ENCODE data around the gene RUFY1.

RUFY1 gene

DNA sequence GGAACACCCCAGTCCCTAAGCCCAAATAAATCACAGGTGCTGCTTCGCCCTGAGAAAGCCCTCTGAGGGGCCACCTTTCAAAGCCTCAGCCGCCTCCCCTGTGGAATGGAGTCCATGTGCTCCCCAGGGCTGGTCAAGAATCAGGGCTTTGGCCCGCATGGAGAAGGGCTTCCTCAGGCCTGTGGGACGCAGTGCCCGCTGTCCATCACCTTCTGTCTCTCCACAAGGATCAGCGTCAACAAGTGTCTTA lies 56.5 kb downstream of the RUFY1 start:
- no peak overlapping the region for H3K4me3 ChIP-seq (ENCODE audit: insufficient read depth, low read length, poor library complexity, severe bottlenecking)
- no peak for TF ChIP-seq EZH2phosphoT487 (conservative IDR thresholded peaks at IDR 0.05; ENCODE audit: low read length)
- TF ChIP-seq, protein P1, sequence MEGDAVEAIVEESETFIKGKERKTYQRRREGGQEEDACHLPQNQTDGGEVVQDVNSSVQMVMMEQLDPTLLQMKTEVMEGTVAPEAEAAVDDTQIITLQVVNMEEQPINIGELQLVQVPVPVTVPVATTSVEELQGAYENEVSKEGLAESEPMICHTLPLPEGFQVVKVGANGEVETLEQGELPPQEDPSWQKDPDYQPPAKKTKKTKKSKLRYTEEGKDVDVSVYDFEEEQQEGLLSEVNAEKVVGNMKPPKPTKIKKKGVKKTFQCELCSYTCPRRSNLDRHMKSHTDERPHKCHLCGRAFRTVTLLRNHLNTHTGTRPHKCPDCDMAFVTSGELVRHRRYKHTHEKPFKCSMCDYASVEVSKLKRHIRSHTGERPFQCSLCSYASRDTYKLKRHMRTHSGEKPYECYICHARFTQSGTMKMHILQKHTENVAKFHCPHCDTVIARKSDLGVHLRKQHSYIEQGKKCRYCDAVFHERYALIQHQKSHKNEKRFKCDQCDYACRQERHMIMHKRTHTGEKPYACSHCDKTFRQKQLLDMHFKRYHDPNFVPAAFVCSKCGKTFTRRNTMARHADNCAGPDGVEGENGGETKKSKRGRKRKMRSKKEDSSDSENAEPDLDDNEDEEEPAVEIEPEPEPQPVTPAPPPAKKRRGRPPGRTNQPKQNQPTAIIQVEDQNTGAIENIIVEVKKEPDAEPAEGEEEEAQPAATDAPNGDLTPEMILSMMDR (IDR thresholded peaks at IDR 0.05; ENCODE audit: insufficient read depth, low read length, poor library complexity, severe bottlenecking): no peak
- no peaks in the 10 kb centered on the region; the same call in 1 of the 2 replicates for H4K20me1 ChIP-seq (ENCODE audit: low read depth, low read length)
- peaks cover 35% of the 10 kb centered on the region for H3F3A ChIP-seq (ENCODE audit: insufficient read depth)
- no peak overlapping the region for H3K4me2 ChIP-seq (ENCODE audit: low read depth, low read length, poor library complexity, severe bottlenecking)
- 0 out of 2 replicates have a peak, but pooled peaks cover 2% of the 10 kb centered on the region for H3K36me3 ChIP-seq (ENCODE audit: low read length)
- H3K9me2 ChIP-seq (replicated peaks; ENCODE audit: insufficient read depth, low read length): no peaks in the 10 kb centered on the region
- H3K79me2 ChIP-seq (ENCODE audit: insufficient read depth, low read length): no peaks in the 10 kb centered on the region
- H3K9me3 ChIP-seq (ENCODE audit: insufficient read depth, low read length): no peaks in the 10 kb centered on the region
- H3K27me3 ChIP-seq (ENCODE audit: low read length): no peaks in the 10 kb centered on the region
- H3K9ac ChIP-seq (ENCODE audit: low read length): no peak overlapping the region
- no peak overlapping the region for H3K27ac ChIP-seq (ENCODE audit: low read depth, low read length)
- no peak overlapping the region for H2AFZ ChIP-seq (ENCODE audit: low read depth, low read length, severe bottlenecking)

DNA sequence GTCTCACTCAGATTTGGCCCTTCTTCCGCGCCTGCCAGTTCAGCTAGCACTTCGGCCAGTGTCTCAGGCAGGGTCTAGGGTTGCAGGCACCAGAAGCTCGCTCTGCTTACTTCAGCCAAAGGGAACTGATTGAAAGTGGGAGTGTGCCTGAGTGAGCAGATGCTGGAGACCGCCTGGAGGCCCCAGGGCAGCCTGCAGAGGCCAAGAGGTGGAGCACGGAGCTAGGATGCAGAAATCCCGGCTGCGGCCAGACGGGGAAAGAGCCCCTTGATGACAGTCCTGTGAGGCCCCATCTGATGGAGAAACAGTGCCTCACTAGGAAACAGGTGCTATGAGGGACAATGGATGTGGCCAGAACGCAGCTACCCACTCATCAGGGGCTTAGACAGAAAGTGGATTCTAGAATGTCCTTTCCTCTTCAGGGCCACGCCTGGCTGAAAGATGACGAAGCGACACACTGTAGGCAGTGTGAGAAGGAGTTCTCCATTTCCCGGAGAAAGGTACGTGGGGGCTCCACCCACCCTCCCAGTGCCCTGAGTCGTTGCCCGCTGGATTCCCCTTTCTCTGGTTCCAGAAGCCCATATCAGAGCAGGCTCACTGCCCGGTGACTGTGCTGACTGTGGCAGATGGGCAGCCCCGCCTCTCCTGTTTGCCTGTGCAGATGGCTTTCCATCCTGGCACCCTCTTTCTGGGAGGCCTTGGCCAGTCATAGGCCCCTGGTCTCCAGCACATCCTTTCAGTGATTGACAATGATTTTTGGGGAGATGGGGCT lies 57.0 kb downstream of the RUFY1 start:
- Histone ChIP-seq H3K9ac (ENCODE audit: low read length) (no peak overlapping the region), H3K27me3 (ENCODE audit: low read length) (no peaks in the 10 kb centered on the region), H3K4me2 (ENCODE audit: low read depth, low read length, poor library complexity, severe bottlenecking) (no peak overlapping the region), H4K20me1 (ENCODE audit: low read depth, low read length) (no peaks in the 10 kb centered on the region; the same call in 1 of the 2 replicates), H3K4me3 (ENCODE audit: insufficient read depth, low read length, poor library complexity, severe bottlenecking) (no peak overlapping the region), H3K79me2 (ENCODE audit: insufficient read depth, low read length) (no peaks in the 10 kb centered on the region), H3F3A (ENCODE audit: insufficient read depth) (peaks cover 37% of the 10 kb centered on the region), H3K9me3 (ENCODE audit: insufficient read depth, low read length) (no peaks in the 10 kb centered on the region), H3K36me3 (ENCODE audit: low read length) (0 out of 2 replicates have a peak, but pooled peaks cover 3% of the 10 kb centered on the region), H2AFZ (ENCODE audit: low read depth, low read length, severe bottlenecking) (no peak overlapping the region), H3K27ac (ENCODE audit: low read depth, low read length) (no peak overlapping the region), H3K9me2 (replicated peaks; ENCODE audit: insufficient read depth, low read length) (no peaks in the 10 kb centered on the region)
- TF ChIP-seq, protein P1 (IDR thresholded peaks at IDR 0.05; ENCODE audit: insufficient read depth, low read length, poor library complexity, severe bottlenecking): no peak
- no peak for TF ChIP-seq EZH2phosphoT487 (conservative IDR thresholded peaks at IDR 0.05; ENCODE audit: low read length)

DNA sequence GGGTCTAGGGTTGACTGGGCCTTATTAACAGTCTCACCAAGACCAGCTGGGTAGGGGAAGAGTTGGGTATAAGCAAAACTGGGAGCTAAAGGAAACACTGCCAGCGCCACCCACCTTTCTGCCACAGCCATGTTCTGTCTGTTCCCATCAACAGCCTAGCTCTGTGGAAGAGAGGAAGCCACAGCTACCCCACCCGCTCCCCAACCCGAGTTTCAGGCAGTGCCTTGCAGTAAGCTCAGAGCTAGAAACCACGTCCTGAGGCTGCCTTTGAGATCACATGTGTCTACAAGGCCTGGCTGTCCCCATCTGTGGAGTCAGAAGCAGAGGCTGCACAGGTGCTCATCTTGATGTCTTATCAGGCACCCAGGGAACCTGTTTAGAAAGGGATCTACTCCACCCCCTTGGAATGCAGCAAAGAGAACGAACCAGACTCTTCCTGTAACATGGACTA lies 57.8 kb downstream of the RUFY1 start:
- no peaks in the 10 kb centered on the region for H3K9me3 ChIP-seq (ENCODE audit: insufficient read depth, low read length)
- H3K4me3 ChIP-seq (ENCODE audit: insufficient read depth, low read length, poor library complexity, severe bottlenecking): no peak overlapping the region
- no peak overlapping the region for H2AFZ ChIP-seq (ENCODE audit: low read depth, low read length, severe bottlenecking)
- no peak overlapping the region for H3K27ac ChIP-seq (ENCODE audit: low read depth, low read length)
- H3K9ac ChIP-seq (ENCODE audit: low read length): no peak overlapping the region
- no peaks in the 10 kb centered on the region for H3K9me2 ChIP-seq (replicated peaks; ENCODE audit: insufficient read depth, low read length)
- peaks cover 7% of the 10 kb centered on the region; the same call in 1 of the 2 replicates for H4K20me1 ChIP-seq (ENCODE audit: low read depth, low read length)
- H3K36me3 ChIP-seq (ENCODE audit: low read length): peaks cover 11% of the 10 kb centered on the region; the same call in 1 of the 2 replicates
- H3K79me2 ChIP-seq (ENCODE audit: insufficient read depth, low read length): no peaks in the 10 kb centered on the region
- no peaks in the 10 kb centered on the region for H3K27me3 ChIP-seq (ENCODE audit: low read length)
- TF ChIP-seq, protein P1 (IDR thresholded peaks at IDR 0.05; ENCODE audit: insufficient read depth, low read length, poor library complexity, severe bottlenecking): no peak
- no peak for TF ChIP-seq EZH2phosphoT487 (conservative IDR thresholded peaks at IDR 0.05; ENCODE audit: low read length)
- peaks cover 45% of the 10 kb centered on the region for H3F3A ChIP-seq (ENCODE audit: insufficient read depth)
- H3K4me2 ChIP-seq (ENCODE audit: low read depth, low read length, poor library complexity, severe bottlenecking): no peak overlapping the region
